Uterus (tissue), 4 donors: ENCODE measurements around the gene RRBP1. TPM values are rescaled to one million over a fixed set of nuclear protein-coding genes. Genes with fewer than 3 reads are reported as not detected.

Source experiments
- DNase-seq, 2 donors: peaks; one replicate each; pipeline ENCODE4 v3.0.0-alpha.2; 2019 to 2020
- H3K27ac ChIP-seq, 2 donors: fragments of 200-600 bp; sonication (generic); 1 replicate in 1 of 2; 2 replicates in 1 of 2; pipeline ENCODE4 v1.5.1; 2016 to 2018
- H3K27me3 ChIP-seq, 2 donors: fragments of 200-600 bp; sonication (generic); one replicate each; pipeline ENCODE4 v1.5.1; 2018 to 2019; ENCODE audit warnings: control low read depth in 1 of 2
- H3K36me3 ChIP-seq, 2 donors: fragments of 200-600 bp; sonication (generic); one replicate each; pipeline ENCODE4 v1.5.1; 2019; ENCODE audit warnings: control low read depth in 1 of 2
- H3K4me1 ChIP-seq, 2 donors: fragments of 200-600 bp; sonication (generic); one replicate each; pipeline ENCODE4 v1.5.1; 2018 to 2019; ENCODE audit warnings: control low read depth in 1 of 2
- H3K4me3 ChIP-seq, 2 donors: fragments of 200-600 bp; sonication (generic); 1 replicate in 1 of 2; 2 replicates in 1 of 2; pipeline ENCODE4 v1.5.1; 2018 to 2019; ENCODE audit warnings: mild to moderate bottlenecking in 1 of 2
- H3K9me3 ChIP-seq, 2 donors: fragments of 200-600 bp; sonication (generic); one replicate each; pipeline ENCODE4 v1.5.1; 2019; ENCODE audit warnings: control low read depth in 1 of 2
- CTCF ChIP-seq, 4 experiments: fragments of 200-600 bp in 2 of 4; fragments of 450-650 bp in 2 of 4; sonication (generic) in 2 of 4; IDR thresholded peaks; one replicate each; pipeline ENCODE4 v1.5.1; 2016 to 2019; ENCODE audit warnings: antibody characterized with exemption in 4 of 4, mild to moderate bottlenecking in 2 of 4, moderate library complexity in 1 of 4
- POLR2A ChIP-seq, 2 donors: fragments of 450-650 bp; IDR thresholded peaks; one replicate each; pipeline ENCODE4 v1.6.1; 2016; ENCODE audit warnings: antibody characterized with exemption in 2 of 2, mild to moderate bottlenecking in 1 of 2, moderate library complexity in 1 of 2
- intact Hi-C: fragments of 100-400 bp; cut with DNase I; formaldehyde crosslinking; loops from one replicate; pipeline ENCODE4 v1.15.1; 2023; ENCODE audit warnings: low total_unique reads
- total RNA-seq, 4 donors: library from RNA; depleted of rRNA in 3 of 4; stranded (reverse); fragments of >200 nt in 3 of 4; gene quantifications; one replicate each; pipeline versions ENCODE4 v1.1.0 to v1.2.4, GENCODE V29; 2014 to 2023
- donor health status: DM: yes; HTN: yes; CAD: no.

RRBP1 gene
- total RNA-seq, 4 donors from 2014 or later: 13.2 to 172 (median 96.9) TPM

GRCh38 chr20:17704589-17705317 is 22.7 kb upstream of the RRBP1 start:
- Histone ChIP-seq H3K4me3 (no peak overlapping the region), H3K27ac (no peak overlapping the region), H3K36me3 (no peaks in the 10 kb centered on the region), H3K9me3 (no peaks in the 10 kb centered on the region), H3K27me3 (no peaks in the 10 kb centered on the region), H3K4me1 (no peaks in the 10 kb centered on the region)
- no peak for DNase-seq
- no peak for TF ChIP-seq POLR2A (IDR thresholded peaks at IDR 0.05)
- TF ChIP-seq CTCF (IDR thresholded peaks at IDR 0.05): no peak
- intact Hi-C loops: no loop called here

- Histone ChIP-seq H3K36me3 (no peaks in the 10 kb centered on the region), H3K9me3 (no peaks in the 10 kb centered on the region), H3K4me3 (no peak overlapping the region), H3K27ac (no peak overlapping the region), H3K4me1 (no peaks in the 10 kb centered on the region), H3K27me3 (no peaks in the 10 kb centered on the region)
- TF ChIP-seq CTCF (IDR thresholded peaks at IDR 0.05) (no peak), POLR2A (IDR thresholded peaks at IDR 0.05) (no peak)
- no peak for DNase-seq
- intact Hi-C loops: no loop called here
These were observed 19.8 kb upstream of the RRBP1 start for GRCh38 chr20:17701826-17702225.

GRCh38 chr20:17700637-17701036 is 18.6 kb upstream of the RRBP1 start:
- no peak for DNase-seq
- Histone ChIP-seq H3K9me3 (no peaks in the 10 kb centered on the region), H3K27ac (no peak overlapping the region), H3K4me1 (no peaks in the 10 kb centered on the region), H3K27me3 (no peaks in the 10 kb centered on the region), H3K4me3 (no peak overlapping the region), H3K36me3 (no peaks in the 10 kb centered on the region)
- TF ChIP-seq CTCF (IDR thresholded peaks at IDR 0.05): no peak
- no peak for TF ChIP-seq POLR2A (IDR thresholded peaks at IDR 0.05)
- intact Hi-C loops: no loop called here

- no peak for TF ChIP-seq CTCF (IDR thresholded peaks at IDR 0.05)
- no peak for TF ChIP-seq POLR2A (IDR thresholded peaks at IDR 0.05)
- no peaks in the 10 kb centered on the region for H3K27me3 ChIP-seq
- H3K4me1 ChIP-seq: no peaks in the 10 kb centered on the region
- intact Hi-C loops: no loop called here
- H3K4me3 ChIP-seq: no peak within 1 kb of the TSS
- no peaks in the 10 kb centered on the region for H3K36me3 ChIP-seq
- no peak within 1 kb of the TSS for H3K27ac ChIP-seq
- no peaks in the 10 kb centered on the region for H3K9me3 ChIP-seq
- DNase-seq: no peak
These were observed 17.9 kb upstream of the RRBP1 start, which contains the start of gene BANF2 for GRCh38 chr20:17699931-17700351. BANF2 (plus strand) TSS chr20:17699966; CDS start chr20:17725026, 25,060 bp downstream.

GRCh38 chr20:17698384-17698783 is 16.3 kb upstream of the RRBP1 start:
- no peaks in the 10 kb centered on the region for H3K9me3 ChIP-seq
- H3K36me3 ChIP-seq: no peaks in the 10 kb centered on the region
- TF ChIP-seq CTCF (IDR thresholded peaks at IDR 0.05): no peak
- no peak for TF ChIP-seq POLR2A (IDR thresholded peaks at IDR 0.05)
- no peaks in the 10 kb centered on the region for H3K27me3 ChIP-seq
- intact Hi-C loops: no loop called here
- H3K27ac ChIP-seq: no peak overlapping the region
- H3K4me1 ChIP-seq: no peaks in the 10 kb centered on the region
- H3K4me3 ChIP-seq: no peak overlapping the region
- no peak for DNase-seq
